GM21737 (cell line): Measurements from ENCODE around the gene CETN1.

ENCODE experiments used
- ATAC-seq: cut with Tn5 transposase; IDR thresholded peaks from one replicate; pipeline ENCODE4 v1.9.1; 2021; ENCODE audit warnings: mild to moderate bottlenecking, moderate library complexity; ENCODE audit not compliant: unreplicated experiment

Gene CETN1

GRCh38 chr18:618618-619017, 38.4 kb downstream of the CETN1 start:
- ATAC-seq: no peak

- ATAC-seq: no peak
These were observed 41.3 kb downstream of the CETN1 start for GRCh38 chr18:621291-622043.

GRCh38 chr18:622289-622688, 42.1 kb downstream of the CETN1 start:
- no peak for ATAC-seq

GRCh38 chr18:623761-624620, 43.8 kb downstream of the CETN1 start:
- ATAC-seq: no peak

GRCh38 chr18:627231-627630, 47.1 kb downstream of the CETN1 start:
- no peak for ATAC-seq

- ATAC-seq: no peak
These were observed 49.3 kb downstream of the CETN1 start for GRCh38 chr18:629269-630150.

- ATAC-seq: no peak
These were observed 51.4 kb downstream of the CETN1 start for GRCh38 chr18:631560-631959.
